GM12891 (cell line): ENCODE measurements around the gene FZR1.

Source experiments
- PAX5 ChIP-seq: IDR thresholded peaks from 2 replicates; pipeline ENCODE4 v1.6.1; 2011; ENCODE audit warnings: low read length, moderate library complexity, mild to moderate bottlenecking; ENCODE audit not compliant: insufficient read depth, severe bottlenecking
- POLR2A ChIP-seq: IDR thresholded peaks from 2 replicates; pipeline ENCODE4 v1.6.1; 2011; ENCODE audit warnings: low read depth, low read length, control low read depth
- POLR2AphosphoS5 ChIP-seq: IDR thresholded peaks from 2 replicates; pipeline ENCODE4 v1.6.1; 2011; ENCODE audit warnings: low read depth, low read length, control low read depth
- POU2F2 ChIP-seq: IDR thresholded peaks from 2 replicates; pipeline ENCODE4 v1.6.1; 2011; ENCODE audit warnings: low read depth, mild to moderate bottlenecking, control low read depth, low read length, moderate library complexity
- SPI1 ChIP-seq: IDR thresholded peaks from 2 replicates; pipeline ENCODE4 v1.6.1; 2011; ENCODE audit warnings: low read depth, low read length, control low read depth
- TAF1 ChIP-seq: IDR thresholded peaks from 2 replicates; pipeline ENCODE4 v1.6.1; 2011; ENCODE audit warnings: low read depth, low read length, control low read depth

DNA sequence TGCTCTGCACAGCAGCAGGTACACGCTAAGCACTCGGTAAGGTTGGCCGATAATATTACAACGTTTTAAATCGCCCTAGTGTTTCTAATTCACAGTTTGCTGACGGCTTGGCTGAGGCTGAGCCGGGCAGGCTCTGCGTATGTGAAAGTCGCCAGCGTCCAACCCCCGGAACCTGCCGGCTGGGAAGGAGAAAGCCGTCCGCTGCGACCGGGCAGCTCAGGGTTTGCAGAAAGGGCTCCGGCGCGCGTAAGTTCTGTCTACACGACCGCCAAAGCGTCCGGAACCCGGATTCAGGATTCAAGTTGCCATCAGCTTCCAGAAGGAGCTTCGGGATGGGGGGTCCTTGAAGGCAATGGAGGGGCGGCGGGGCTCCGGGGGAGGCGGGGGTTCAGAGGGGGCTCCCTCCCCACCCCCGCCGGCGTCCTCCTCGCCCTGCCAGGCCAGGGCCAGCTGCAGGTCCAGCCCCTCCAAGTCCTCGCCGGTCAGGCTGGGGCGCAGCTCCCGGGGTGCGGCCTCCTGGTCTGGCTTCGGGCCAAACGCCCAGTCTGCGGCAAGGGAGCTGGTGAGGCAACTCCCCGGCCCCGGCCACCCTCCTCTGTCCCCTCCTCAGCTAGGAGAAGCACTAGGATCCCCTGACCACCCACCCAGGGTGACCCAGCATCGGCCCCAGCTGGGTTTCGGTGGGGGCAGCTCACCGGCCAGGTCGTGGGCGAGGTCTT is 23.4 kb upstream of the FZR1 start:
- TF ChIP-seq POLR2AphosphoS5 (no peak), TAF1 (no peak), POLR2A (no peak), PAX5 (no peak), SPI1 (no peak), POU2F2 (no peak)
